Ishikawa (cell line): ENCODE data around the gene HSD11B1.

Experiments used
- CEBPB ChIP-seq: IDR thresholded peaks from 2 replicates; pipeline ENCODE4 v1.6.1; 2012
- CREB1 ChIP-seq: IDR thresholded peaks from 2 replicates; pipeline ENCODE4 v1.6.1; 2012; ENCODE audit warnings: low read depth
- EGR1 ChIP-seq: IDR thresholded peaks from 2 replicates; pipeline ENCODE4 v1.6.1; 2012
- EP300 ChIP-seq: IDR thresholded peaks from 2 replicates; pipeline ENCODE4 v1.6.1; 2012; ENCODE audit warnings: borderline replicate concordance
- FOXM1 ChIP-seq: IDR thresholded peaks from 2 replicates; pipeline ENCODE4 v1.6.1; 2012; ENCODE audit warnings: low read depth, borderline replicate concordance
- NFIC ChIP-seq: IDR thresholded peaks from 2 replicates; pipeline ENCODE4 v1.6.1; 2012
- RAD21 ChIP-seq: IDR thresholded peaks from 2 replicates; pipeline ENCODE4 v1.6.1; 2012; ENCODE audit warnings: low read depth
- REST ChIP-seq: IDR thresholded peaks from 2 replicates; pipeline ENCODE4 v1.6.1; 2012; ENCODE audit warnings: low read depth, mild to moderate bottlenecking
- TAF1 ChIP-seq: IDR thresholded peaks from 2 replicates; pipeline ENCODE4 v1.6.1; 2012; ENCODE audit warnings: low read depth, mild to moderate bottlenecking
- TCF12 ChIP-seq: IDR thresholded peaks from 2 replicates; pipeline ENCODE4 v1.6.1; 2012; ENCODE audit warnings: low read depth
- TEAD4 ChIP-seq: IDR thresholded peaks from 2 replicates; pipeline ENCODE4 v1.6.1; 2012
- YY1 ChIP-seq: IDR thresholded peaks from 2 replicates; pipeline ENCODE4 v1.6.1; 2012; ENCODE audit warnings: low read depth
- ZBTB7A ChIP-seq: IDR thresholded peaks from 2 replicates; pipeline ENCODE4 v1.6.1; 2012; ENCODE audit warnings: low read depth
- TF ChIP-seq, protein P1 (sequence below): IDR thresholded peaks from 2 replicates; pipeline ENCODE4 v1.6.1; 2012
- TF ChIP-seq, protein P2 (sequence below): IDR thresholded peaks from 2 replicates; pipeline ENCODE4 v1.6.1; 2012

HSD11B1 gene

DNA sequence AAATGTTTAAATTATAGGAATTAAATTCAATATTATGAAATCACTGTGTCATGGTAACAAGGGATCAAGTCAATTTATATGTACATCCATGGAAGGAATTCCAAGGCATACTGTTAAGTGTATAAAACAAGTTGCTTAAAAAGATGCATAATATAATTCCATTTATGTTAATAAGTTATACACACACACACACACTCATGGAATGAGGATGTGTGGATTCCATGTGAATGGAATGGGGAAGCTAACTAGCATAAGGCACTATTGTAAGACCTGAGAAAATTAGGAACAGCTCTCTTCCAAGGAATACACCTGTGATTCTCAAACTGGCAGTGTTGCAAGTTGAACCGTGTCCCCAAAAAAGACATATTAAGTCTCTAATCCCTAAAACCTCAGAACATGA lies 33.6 kb downstream of the HSD11B1 start:
- TF ChIP-seq YY1 (no peak), RAD21 (no peak), TAF1 (no peak), FOXM1 (no peak), CREB1 (no peak), TEAD4 (no peak), NFIC (no peak)

- TF ChIP-seq NFIC (no peak), CREB1 (no peak), RAD21 (no peak), YY1 (no peak)
- TF ChIP-seq, protein P1, sequence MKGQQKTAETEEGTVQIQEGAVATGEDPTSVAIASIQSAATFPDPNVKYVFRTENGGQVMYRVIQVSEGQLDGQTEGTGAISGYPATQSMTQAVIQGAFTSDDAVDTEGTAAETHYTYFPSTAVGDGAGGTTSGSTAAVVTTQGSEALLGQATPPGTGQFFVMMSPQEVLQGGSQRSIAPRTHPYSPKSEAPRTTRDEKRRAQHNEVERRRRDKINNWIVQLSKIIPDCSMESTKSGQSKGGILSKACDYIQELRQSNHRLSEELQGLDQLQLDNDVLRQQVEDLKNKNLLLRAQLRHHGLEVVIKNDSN, result no peak
Observed at GRCh38 chr1:209741193-209741592, 36.5 kb downstream of the HSD11B1 start.

- TF ChIP-seq FOXM1, result no peak
Observed at GRCh38 chr1:209741889-209742288, 37.2 kb downstream of the HSD11B1 start.

GRCh38 chr1:209742409-209743144 lies 37.9 kb downstream of the HSD11B1 start:
- TF ChIP-seq EGR1 (no peak), TCF12 (no peak), FOXM1 (no peak), ZBTB7A (no peak), EP300 (no peak), NFIC (no peak), TEAD4 (no peak), CREB1 (no peak), YY1 (no peak), REST (no peak), TAF1 (no peak), RAD21 (no peak), CEBPB (no peak)
- TF ChIP-seq, protein P1, result no peak
- TF ChIP-seq, protein P2, sequence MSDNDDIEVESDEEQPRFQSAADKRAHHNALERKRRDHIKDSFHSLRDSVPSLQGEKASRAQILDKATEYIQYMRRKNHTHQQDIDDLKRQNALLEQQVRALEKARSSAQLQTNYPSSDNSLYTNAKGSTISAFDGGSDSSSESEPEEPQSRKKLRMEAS, result no peak

- TF ChIP-seq TCF12 (no peak), REST (no peak), CEBPB (no peak), ZBTB7A (no peak), TEAD4 (no peak), NFIC (no peak), TAF1 (no peak), RAD21 (no peak), CREB1 (no peak)
- TF ChIP-seq, protein P2, result no peak
- TF ChIP-seq, protein P1, result no peak
Observed at GRCh38 chr1:209743145-209743482, 38.5 kb downstream of the HSD11B1 start.

- no peak for TF ChIP-seq TAF1
- no peak for TF ChIP-seq NFIC
- TF ChIP-seq, protein P1, result no peak
- no peak for TF ChIP-seq REST
- TF ChIP-seq RAD21, result no peak
- no peak for TF ChIP-seq ZBTB7A
- no peak for TF ChIP-seq EGR1
- TF ChIP-seq, protein P2, result no peak
- no peak for TF ChIP-seq EP300
- no peak for TF ChIP-seq FOXM1
- no peak for TF ChIP-seq TCF12
Observed at GRCh38 chr1:209746451-209747165, 42.0 kb downstream of the HSD11B1 start.
